Progenitor cell of endocrine pancreas (in vitro differentiated cells): ENCODE results near the gene ACP2. TPM values are rescaled to one million over a fixed set of nuclear protein-coding genes. Genes with fewer than 3 reads are reported as not detected.

Source experiments
- DNase-seq: peaks from one replicate; pipeline ENCODE4 v3.0.0; 2021; ENCODE audit warnings: low spot score; ENCODE audit not compliant: unreplicated experiment
- H3K27ac Mint-ChIP-seq: 2 replicates; pipeline ENCODE4 v1.8.0; 2021; ENCODE audit warnings: mild to moderate bottlenecking, moderate library complexity, mixed read lengths
- H3K27me3 Mint-ChIP-seq: 2 replicates; pipeline ENCODE4 v1.8.0; 2021; ENCODE audit warnings: mixed read lengths
- H3K36me3 Mint-ChIP-seq: 2 replicates; pipeline ENCODE4 v1.8.0; 2022; ENCODE audit warnings: mixed read lengths; ENCODE audit not compliant: insufficient read depth
- H3K4me1 Mint-ChIP-seq: 2 replicates; pipeline ENCODE4 v1.8.0; 2021; ENCODE audit warnings: low read depth, mixed read lengths
- H3K4me3 Mint-ChIP-seq: 2 replicates; pipeline ENCODE4 v1.8.0; 2021; ENCODE audit warnings: low read depth, mild to moderate bottlenecking, moderate library complexity, mixed read lengths
- H3K9me3 Mint-ChIP-seq: 2 replicates; pipeline ENCODE4 v1.8.0; 2021; ENCODE audit warnings: low read depth, mixed read lengths
- CTCF ChIP-seq: fragments of 200-600 bp; sonication (generic); IDR thresholded peaks from one replicate; pipeline ENCODE4 v1.5.0; 2021; ENCODE audit warnings: antibody characterized with exemption, mild to moderate bottlenecking; ENCODE audit not compliant: unreplicated experiment
- long read RNA-seq: library from polyadenylated mRNA; unstranded; transcript quantifications from one replicate; pipeline ENCODE4 v2.0.0, GENCODE V29; 2020
- total RNA-seq: library from RNA; stranded (reverse); gene quantifications from 2 replicates; pipeline ENCODE4 v1.2.1, GENCODE V29; 2021

Gene ACP2, protein sequence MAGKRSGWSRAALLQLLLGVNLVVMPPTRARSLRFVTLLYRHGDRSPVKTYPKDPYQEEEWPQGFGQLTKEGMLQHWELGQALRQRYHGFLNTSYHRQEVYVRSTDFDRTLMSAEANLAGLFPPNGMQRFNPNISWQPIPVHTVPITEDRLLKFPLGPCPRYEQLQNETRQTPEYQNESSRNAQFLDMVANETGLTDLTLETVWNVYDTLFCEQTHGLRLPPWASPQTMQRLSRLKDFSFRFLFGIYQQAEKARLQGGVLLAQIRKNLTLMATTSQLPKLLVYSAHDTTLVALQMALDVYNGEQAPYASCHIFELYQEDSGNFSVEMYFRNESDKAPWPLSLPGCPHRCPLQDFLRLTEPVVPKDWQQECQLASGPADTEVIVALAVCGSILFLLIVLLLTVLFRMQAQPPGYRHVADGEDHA
- 58.1 and 60.2 TPM in 2 replicates for total RNA-seq
- long read RNA-seq, transcript ACP2-201 (11 exons, 2,203 nt): major isoform, 171 of 204 reads
- long read RNA-seq, partial matches to known transcripts: 7 of 204 reads
- long read RNA-seq, other reads (novel, unspliced or antisense): 25 of 204 reads

DNA sequence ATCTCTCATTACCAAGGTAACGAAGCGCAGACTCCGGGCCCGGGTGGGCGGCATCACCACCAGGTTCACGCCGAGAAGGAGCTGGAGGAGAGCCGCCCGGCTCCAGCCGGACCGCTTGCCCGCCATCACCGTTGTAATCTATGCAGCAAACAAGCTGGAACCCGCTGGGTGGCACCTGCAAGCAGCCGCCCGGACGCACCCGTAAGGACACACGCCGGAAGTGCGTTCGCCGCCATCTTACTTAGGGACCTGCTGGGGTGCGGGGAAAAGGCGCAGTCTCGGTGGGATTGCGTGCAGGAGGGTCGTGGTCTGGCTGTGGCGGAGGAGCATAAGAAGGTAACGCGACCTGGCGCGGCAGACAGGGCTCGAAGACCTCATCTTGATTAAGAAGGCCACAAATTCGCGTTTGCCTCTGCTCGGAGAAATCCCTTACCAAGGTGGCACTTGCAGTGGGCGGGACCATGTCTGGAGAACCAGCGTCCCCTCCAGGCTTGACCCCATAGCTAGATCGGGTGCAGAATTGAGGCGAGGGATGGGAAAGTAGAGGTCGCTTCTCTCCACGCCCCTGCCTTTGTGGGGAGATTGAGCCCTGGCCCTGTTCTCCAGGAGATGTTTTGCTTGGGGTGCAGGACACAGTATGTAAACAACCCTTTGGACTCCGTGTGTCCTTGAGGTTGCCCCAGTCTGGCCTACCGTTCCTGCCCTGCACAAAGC lies at the start of gene ACP2:
Gene ACP2 (minus strand): TSS at position 151 of the 714 bp plus-strand sequence. CDS start 25 bp downstream, at position 126.
- H3K27me3 Mint-ChIP-seq: no peaks in the 10 kb centered on the region
- TF ChIP-seq CTCF: peak; percentile 15
- peaks cover 2% of the 10 kb centered on the region for H3K36me3 Mint-ChIP-seq
- peaks cover 11% of the 10 kb centered on the region for H3K4me1 Mint-ChIP-seq
- peak; percentile 78 for DNase-seq
- H3K9me3 Mint-ChIP-seq: no peaks in the 10 kb centered on the region
- H3K4me3 Mint-ChIP-seq: peak within 1 kb of the TSS; percentile 99
- H3K27ac Mint-ChIP-seq: peak within 1 kb of the TSS; percentile 100

- Mint-ChIP-seq H3K27ac (no peak overlapping the region), H3K27me3 (no peaks in the 10 kb centered on the region), H3K36me3 (peaks cover 51% of the 10 kb centered on the region)
Observed at GRCh38 chr11:47296045-47296444, 47.4 kb upstream of the ACP2 start.

DNA sequence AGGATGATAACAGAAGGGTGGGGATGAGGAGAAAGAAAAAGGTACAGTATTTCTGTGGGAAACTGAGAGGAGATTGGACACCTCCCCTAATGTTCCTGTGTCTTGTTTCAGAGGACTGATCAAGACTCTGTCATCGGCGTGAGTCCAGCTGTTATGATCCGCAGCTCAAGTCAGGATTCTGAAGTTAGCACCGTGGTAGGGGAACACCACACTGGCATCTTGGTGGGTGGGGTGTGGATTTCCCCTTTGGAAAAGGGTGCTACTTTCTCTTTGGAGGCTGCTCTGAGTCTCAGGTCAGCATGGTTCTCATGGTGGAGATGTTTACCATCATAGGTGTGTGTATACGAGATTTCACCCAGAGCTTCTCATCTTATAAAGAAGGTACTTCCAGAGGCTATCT lies 46.8 kb upstream of the ACP2 start:
- peaks cover 47% of the 10 kb centered on the region for H3K36me3 Mint-ChIP-seq
- H3K4me1 Mint-ChIP-seq: no peaks in the 10 kb centered on the region
- no peak overlapping the region for H3K4me3 Mint-ChIP-seq
- peaks cover 19% of the 10 kb centered on the region for H3K9me3 Mint-ChIP-seq
- no peak for DNase-seq
- TF ChIP-seq CTCF: no peak
- H3K27me3 Mint-ChIP-seq: no peaks in the 10 kb centered on the region
- H3K27ac Mint-ChIP-seq: no peak overlapping the region

More at GRCh38 chr11:47296045-47296444, 47.4 kb upstream of the ACP2 start:
- no peak for TF ChIP-seq CTCF
- no peak for DNase-seq
- H3K9me3 Mint-ChIP-seq: peaks cover 22% of the 10 kb centered on the region
- no peaks in the 10 kb centered on the region for H3K4me1 Mint-ChIP-seq
- no peak overlapping the region for H3K4me3 Mint-ChIP-seq

- Mint-ChIP-seq H3K27me3 (no peaks in the 10 kb centered on the region), H3K9me3 (no peaks in the 10 kb centered on the region), H3K4me1 (no peaks in the 10 kb centered on the region), H3K36me3 (peaks cover 22% of the 10 kb centered on the region), H3K4me3 (no peak overlapping the region), H3K27ac (no peak overlapping the region)
- TF ChIP-seq CTCF: no peak
- DNase-seq: no peak
Observed at GRCh38 chr11:47289856-47290255, 41.2 kb upstream of the ACP2 start.

GRCh38 chr11:47288066-47288465 lies 39.5 kb upstream of the ACP2 start:
- H3K36me3 Mint-ChIP-seq: peaks cover 26% of the 10 kb centered on the region

More at GRCh38 chr11:47288066-47288465, 39.5 kb upstream of the ACP2 start:
- H3K27ac Mint-ChIP-seq: no peak overlapping the region
- H3K4me3 Mint-ChIP-seq: no peak overlapping the region
- no peak for TF ChIP-seq CTCF
- no peaks in the 10 kb centered on the region for H3K4me1 Mint-ChIP-seq
- no peaks in the 10 kb centered on the region for H3K9me3 Mint-ChIP-seq
- no peaks in the 10 kb centered on the region for H3K27me3 Mint-ChIP-seq
- DNase-seq: no peak
